SK-N-MC (cell line): ENCODE data around the gene PHPT1.
A peak's percentile ranks its signal among the peaks of the same experiment; 100 is the strongest.

Source experiments
- DNase-seq: peaks from one replicate; pipeline ENCODE4 v3.0.0-alpha.2; 2011; ENCODE audit warnings: low read depth, low spot score
- H3K27ac ChIP-seq: fragments of 200-600 bp; sonication (generic); 2 replicates; pipeline ENCODE4 v1.5.1; 2016; ENCODE audit warnings: mixed run types
- H3K36me3 ChIP-seq: fragments of 200-600 bp; sonication (generic); 2 replicates; pipeline ENCODE4 v1.6.1; 2017; ENCODE audit warnings: antibody characterized with exemption, low read length, mixed read lengths; ENCODE audit not compliant: insufficient read depth
- H3K4me3 ChIP-seq: fragments of 200-600 bp; sonication (generic); 2 replicates; pipeline ENCODE4 v1.5.1; 2016
- H3K9ac ChIP-seq: fragments of 200-600 bp; sonication (generic); 2 replicates; pipeline ENCODE4 v1.8.0; 2017; ENCODE audit warnings: mixed run types, mixed read lengths; ENCODE audit not compliant: insufficient read length
- H3K9me3 ChIP-seq: fragments of 200-600 bp; sonication (generic); 2 replicates; pipeline ENCODE4 v1.6.1; 2017; ENCODE audit warnings: low read depth, mild to moderate bottlenecking, antibody characterized with exemption, low read length, moderate library complexity, mixed read lengths
- EZH2 ChIP-seq: fragments of 200-600 bp; sonication (generic); IDR thresholded peaks from one replicate; pipeline ENCODE4 v1.6.1; 2017; ENCODE audit warnings: antibody characterized with exemption
- FOXP2 ChIP-seq: optimal IDR thresholded peaks from 2 replicates; pipeline ENCODE3; 2011; ENCODE audit warnings: mild to moderate bottlenecking, moderate library complexity; ENCODE audit not compliant: insufficient read depth; ENCODE audit errors: extremely low read length, control extremely low read depth
- POLR2AphosphoS5 ChIP-seq: IDR thresholded peaks from 2 replicates; pipeline ENCODE4 v1.6.1; 2012; ENCODE audit warnings: mild to moderate bottlenecking, low read depth, low read length, borderline replicate concordance

The PHPT1 gene

DNA sequence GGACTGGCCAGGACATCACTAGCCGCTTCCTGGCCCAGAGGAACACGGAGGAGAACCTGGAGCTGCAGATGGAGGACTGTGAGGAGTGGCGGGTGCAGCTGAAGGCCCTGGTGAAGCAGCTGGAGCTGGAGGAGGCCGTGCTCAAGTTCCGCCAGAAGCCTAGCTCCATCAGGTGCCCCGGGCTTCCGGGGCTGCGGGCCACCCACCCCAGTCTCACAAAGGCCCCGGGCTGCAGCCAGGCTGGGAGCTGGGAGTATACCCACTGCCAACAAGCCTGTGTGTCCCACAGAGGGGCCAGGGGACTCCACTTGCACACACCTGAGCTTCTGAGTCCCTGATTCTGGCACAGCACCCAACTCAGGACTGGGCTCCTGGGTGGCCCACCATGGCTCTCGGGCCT, 43.1 kb upstream of the PHPT1 start:
- no peak for DNase-seq
- no peak overlapping the region for H3K9ac ChIP-seq
- H3K27ac ChIP-seq, result no peak overlapping the region
- H3K36me3 ChIP-seq, result peaks cover 14% of the 10 kb centered on the region
- H3K9me3 ChIP-seq, result no peaks in the 10 kb centered on the region
- TF ChIP-seq EZH2, result no peak
- TF ChIP-seq POLR2AphosphoS5, result no peak
- TF ChIP-seq FOXP2, result no peak
- H3K4me3 ChIP-seq, result no peak overlapping the region; the same call in 1 of the 2 replicates

DNA sequence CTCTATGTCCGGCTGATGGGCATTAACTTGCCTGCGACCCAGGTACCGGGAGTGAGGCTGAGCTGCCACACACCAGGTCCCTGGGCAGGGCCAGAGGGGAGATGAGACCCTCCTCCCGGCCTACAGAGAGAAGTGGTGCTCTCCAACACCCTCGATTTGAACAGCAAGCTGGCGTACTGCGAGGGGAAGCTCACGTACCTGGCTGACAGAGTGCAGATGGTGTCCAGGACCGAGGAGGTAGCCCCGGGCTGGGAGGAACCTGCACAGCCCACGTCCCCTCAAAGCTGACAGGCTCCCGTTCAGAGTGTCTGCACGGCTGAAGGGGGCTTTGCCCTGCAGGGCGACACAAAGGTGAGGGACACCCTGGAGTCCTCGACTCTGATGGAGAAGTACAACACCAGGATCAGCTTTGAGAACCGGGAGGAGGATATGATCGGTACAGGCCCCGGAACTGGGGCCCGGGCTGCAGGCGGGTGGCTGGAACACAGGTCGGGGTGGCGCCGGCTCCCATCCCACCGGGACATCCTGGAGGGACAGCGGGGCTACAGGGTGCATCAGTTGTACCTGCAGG, 42.5 kb upstream of the PHPT1 start:
- TF ChIP-seq FOXP2, result no peak
- no peak for TF ChIP-seq POLR2AphosphoS5
- TF ChIP-seq EZH2, result no peak
- H3K36me3 ChIP-seq, result peaks cover 21% of the 10 kb centered on the region
- no peak overlapping the region for H3K27ac ChIP-seq
- no peak for DNase-seq
- H3K9ac ChIP-seq, result peak overlapping the region; percentile 87
- peak overlapping the region; percentile 81 for H3K4me3 ChIP-seq
- H3K9me3 ChIP-seq, result no peaks in the 10 kb centered on the region

DNA sequence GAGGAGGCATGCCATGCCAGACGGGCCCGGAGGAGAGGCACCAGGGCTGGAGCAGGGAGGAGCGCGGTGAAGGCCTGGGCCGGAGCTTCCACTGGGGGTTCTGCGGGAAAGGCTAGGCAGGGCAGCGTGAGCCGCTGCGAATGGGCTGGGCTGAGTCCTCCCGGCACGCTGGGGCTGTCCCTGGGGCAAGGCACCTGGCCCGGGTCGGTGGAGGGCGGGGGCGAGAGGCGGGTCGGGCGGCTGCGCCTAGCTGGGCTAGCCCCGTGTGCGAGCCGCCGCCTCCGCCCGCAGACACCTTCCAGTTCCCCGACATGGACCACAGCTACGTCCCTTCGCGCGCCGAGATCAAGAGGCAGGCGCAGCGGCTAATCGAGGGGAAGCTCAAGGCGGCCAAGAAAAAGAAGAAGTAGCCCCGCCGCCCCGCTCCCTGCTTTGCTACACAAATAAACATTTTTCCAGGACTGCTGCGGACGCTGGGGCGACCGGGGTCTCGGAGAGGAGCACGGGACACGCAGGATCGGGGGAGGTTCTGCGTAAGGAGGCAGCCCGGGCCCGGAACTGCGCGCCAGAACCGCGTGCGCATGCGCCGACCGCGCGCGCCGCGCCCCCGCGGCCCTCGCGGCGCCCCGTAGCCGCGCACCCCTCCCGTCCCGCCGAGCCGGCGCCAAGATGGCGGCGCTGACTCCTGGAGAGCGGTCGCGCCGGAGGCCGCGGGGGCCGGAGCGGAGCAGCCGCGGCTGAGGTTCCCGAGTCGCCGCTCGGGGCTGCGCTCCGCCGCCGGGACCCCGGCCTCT, 41.7 kb upstream of the PHPT1 start, which contains the start of gene RABL6:
Gene RABL6 (plus strand): TSS at position 668 of the 794 bp plus-strand sequence. CDS start 249 bp downstream, outside the sequence.
- Histone ChIP-seq H3K4me3 (peak within 1 kb of the TSS; percentile 96), H3K36me3 (peaks cover 29% of the 10 kb centered on the region), H3K9me3 (no peaks in the 10 kb centered on the region), H3K27ac (peak within 1 kb of the TSS; percentile 89), H3K9ac (peak within 1 kb of the TSS; percentile 94)
- no peak for DNase-seq
- TF ChIP-seq FOXP2, result no peak
- no peak for TF ChIP-seq EZH2
- TF ChIP-seq POLR2AphosphoS5, result peak; percentile 91

DNA sequence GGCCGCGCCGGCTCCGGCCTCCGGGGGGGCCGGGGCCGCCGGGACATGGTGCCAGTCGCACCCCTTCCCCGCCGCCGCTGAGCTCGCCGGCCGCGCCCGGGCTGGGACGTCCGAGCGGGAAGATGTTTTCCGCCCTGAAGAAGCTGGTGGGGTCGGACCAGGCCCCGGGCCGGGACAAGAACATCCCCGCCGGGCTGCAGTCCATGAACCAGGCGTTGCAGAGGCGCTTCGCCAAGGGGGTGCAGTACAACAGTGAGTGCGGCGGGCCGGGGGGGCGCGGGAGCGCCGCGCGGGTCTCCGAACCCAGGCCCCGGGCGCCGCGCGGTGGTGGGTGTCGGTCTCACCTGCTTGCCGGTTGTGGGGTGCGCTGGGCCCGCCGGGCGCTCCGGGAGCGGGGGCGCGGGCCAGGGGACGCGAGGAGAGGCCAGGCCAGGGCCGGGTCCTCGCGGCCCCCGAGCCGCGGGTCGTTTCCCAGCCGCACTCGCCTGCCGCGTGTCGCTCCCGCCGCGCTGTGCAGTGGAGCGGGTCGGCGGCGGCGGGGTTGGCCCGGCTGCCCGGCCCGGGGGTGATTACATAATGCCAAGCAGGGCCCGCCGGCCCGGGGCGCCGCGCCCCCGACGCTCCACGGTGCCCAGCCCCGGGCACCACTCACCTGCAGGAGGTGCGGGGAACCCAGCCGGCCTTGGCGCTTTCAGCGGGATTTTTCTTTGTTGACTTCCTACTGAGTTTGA, 41.0 kb upstream of the PHPT1 start:
- DNase-seq, result no peak
- peak overlapping the region; percentile 96 for H3K4me3 ChIP-seq
- H3K9me3 ChIP-seq, result no peaks in the 10 kb centered on the region
- H3K36me3 ChIP-seq, result peaks cover 36% of the 10 kb centered on the region
- no peak for TF ChIP-seq POLR2AphosphoS5
- TF ChIP-seq EZH2, result no peak
- TF ChIP-seq FOXP2, result no peak
- H3K27ac ChIP-seq, result peak overlapping the region; percentile 89
- H3K9ac ChIP-seq, result peak overlapping the region; percentile 94

DNA sequence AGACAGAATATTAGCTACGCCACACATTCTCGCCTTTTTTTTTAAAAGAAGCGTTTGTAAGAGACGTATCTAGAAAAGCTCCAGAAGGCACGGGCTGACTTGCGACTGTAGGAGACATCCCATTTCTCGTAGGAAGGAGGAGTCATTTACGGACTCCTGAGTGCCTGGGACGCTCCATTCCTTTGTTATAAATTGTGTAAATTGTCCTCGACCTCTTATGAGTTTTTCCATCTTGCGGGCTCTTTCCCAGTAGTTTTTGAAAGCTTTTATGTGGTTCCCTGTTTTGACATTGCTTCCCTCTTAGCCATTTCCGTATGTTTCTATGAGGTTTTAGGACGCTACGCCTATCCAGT, 40.4 kb upstream of the PHPT1 start:
- Histone ChIP-seq H3K4me3 (peak overlapping the region; percentile 96), H3K9ac (peak overlapping the region; percentile 94), H3K9me3 (no peaks in the 10 kb centered on the region), H3K27ac (peak overlapping the region; percentile 89), H3K36me3 (peaks cover 39% of the 10 kb centered on the region)
- DNase-seq, result no peak
- TF ChIP-seq FOXP2 (no peak), POLR2AphosphoS5 (no peak)

DNA sequence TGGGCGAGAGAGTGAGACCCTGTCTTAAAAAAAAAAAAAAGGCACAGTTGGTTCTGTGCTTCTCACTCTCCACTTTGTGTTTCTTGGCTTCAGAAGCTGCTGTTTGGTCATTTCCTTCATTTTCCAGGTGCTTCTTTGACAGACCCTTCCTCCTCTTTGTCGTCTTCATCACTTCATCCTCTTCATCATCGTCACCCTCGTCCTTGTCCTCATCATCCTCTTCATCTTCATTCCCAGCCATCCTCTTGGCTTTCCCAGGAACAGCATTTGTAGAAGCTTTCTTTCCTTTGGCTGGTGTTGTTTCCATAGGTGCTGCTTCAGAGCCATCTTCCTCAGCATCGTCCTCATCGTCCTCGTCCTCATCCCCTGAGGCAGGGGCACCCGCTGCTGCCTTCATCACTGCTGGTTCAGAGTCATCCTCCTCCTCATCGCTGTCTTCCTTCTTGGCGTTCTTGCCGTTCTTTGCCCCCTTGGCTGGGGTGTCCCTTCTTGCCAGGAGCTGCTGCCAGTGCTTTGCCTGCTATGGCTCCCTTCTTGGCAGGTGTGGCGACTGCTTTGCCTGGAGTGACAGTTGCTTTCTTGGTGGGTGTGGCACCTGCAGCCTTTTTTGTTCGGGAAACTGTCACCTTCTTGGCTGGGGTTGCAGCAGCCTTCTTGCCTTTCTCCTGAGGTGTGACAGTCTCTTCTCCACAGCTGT, 34.3 kb upstream of the PHPT1 start:
- Histone ChIP-seq H3K4me3 (no peak overlapping the region), H3K9ac (no peak overlapping the region), H3K9me3 (no peaks in the 10 kb centered on the region), H3K27ac (no peak overlapping the region), H3K36me3 (peaks cover 51% of the 10 kb centered on the region)
- no peak for DNase-seq
- TF ChIP-seq EZH2, result no peak
- no peak for TF ChIP-seq FOXP2
- TF ChIP-seq POLR2AphosphoS5, result no peak

DNA sequence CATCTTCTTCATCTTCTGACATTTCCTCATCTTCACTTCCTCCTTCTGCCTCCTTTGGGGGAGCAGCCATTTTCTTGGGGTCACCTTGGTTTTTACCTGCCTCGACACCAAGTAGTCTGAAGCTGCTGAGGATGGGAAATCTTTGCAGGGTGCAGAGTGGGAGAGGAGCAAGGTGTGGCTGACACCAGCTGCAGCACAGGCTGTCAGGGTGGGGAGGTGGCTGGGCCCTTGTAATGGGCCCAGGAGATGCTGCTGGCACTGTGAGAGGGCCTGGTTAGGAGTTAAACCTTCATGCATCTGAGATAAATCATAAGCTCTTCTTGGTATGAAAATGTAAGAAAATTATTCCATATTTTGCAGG, 33.8 kb upstream of the PHPT1 start:
- H3K4me3 ChIP-seq, result no peak overlapping the region
- DNase-seq, result no peak
- H3K27ac ChIP-seq, result 0 out of 2 replicates have a peak overlapping the region, but pooled peaks have one; percentile 42
- H3K36me3 ChIP-seq, result peaks cover 46% of the 10 kb centered on the region
- no peak for TF ChIP-seq EZH2
- no peak for TF ChIP-seq FOXP2
- TF ChIP-seq POLR2AphosphoS5, result no peak
- no peaks in the 10 kb centered on the region for H3K9me3 ChIP-seq
- H3K9ac ChIP-seq, result no peak overlapping the region
